ENCODE results near the gene CRYBG2.

DNA sequence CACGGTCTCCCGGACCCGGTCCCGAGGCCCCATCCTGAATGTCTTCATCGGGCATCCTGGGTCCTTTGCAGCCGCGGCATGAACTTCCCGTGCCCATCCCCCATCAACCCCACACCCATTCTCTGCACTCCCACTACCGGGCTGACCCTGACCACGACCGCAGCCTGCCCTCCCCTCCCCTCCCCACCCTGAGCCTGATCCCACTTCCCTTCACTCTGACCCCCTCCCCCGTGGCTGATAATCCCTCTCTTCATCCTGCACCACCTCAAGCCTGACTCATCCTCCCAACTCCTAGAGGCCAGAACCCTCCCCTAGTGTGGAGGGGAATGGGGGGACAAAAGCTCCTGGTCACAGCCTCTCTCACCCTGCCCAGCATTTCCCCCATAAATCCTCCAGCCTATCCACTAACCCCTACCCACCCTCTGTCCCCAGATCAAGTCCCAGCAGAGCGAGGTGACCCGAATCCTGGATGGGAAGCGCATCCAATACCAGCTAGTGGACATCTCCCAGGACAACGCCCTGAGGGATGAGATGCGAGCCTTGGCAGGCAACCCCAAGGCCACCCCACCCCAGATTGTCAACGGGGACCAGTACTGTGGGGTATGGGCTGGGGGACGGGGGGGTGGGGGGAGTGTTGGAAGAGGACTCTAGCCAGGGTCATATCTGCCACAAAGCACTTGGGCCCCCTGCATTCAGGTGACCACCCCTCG, 73.4 kb downstream of the CRYBG2 start:
- no peak for TF ChIP-seq EZH2 (IDR thresholded peaks at IDR 0.05; ENCODE audit: low read length)
- TF ChIP-seq CTCF (optimal IDR thresholded peaks at IDR 0.05 in 1 of 3, IDR thresholded peaks at IDR 0.05 in 1 of 3, conservative IDR thresholded peaks at IDR 0.05 in 1 of 3; ENCODE audit: extremely low read depth in 1 of 3, insufficient read depth in 2 of 3, low read length in 3 of 3) = no peak
